Kidney (tissue), 14 donors: ENCODE data around the gene PINK1. TPM values are rescaled to one million over a fixed set of nuclear protein-coding genes. Genes with fewer than 3 reads are reported as not detected.

Experiments used
- DNase-seq, 5 donors: peaks; one replicate each; pipeline ENCODE4 v3.0.0-alpha.2; 2013 to 2020
- FAIRE-seq: peaks from 2 replicates; lab custom pipeline; 2012; peaks lifted over from hg19 to GRCh38; lab: Jason Lieb, UNC
- H3K27ac ChIP-seq, 2 donors: one replicate each; pipeline ENCODE4 v1.7.0; 2013; ENCODE audit warnings: low read depth in 2 of 2, low read length in 2 of 2, inconsistent platforms in 1 of 2
- H3K27me3 ChIP-seq: one replicate; pipeline ENCODE4 v1.7.1; 2013; ENCODE audit warnings: low read length, inconsistent platforms; ENCODE audit not compliant: control insufficient read depth, insufficient read depth
- H3K36me3 ChIP-seq, 3 donors: one replicate each; pipeline versions ENCODE4 v1.7.0 to v1.7.1; 2013; ENCODE audit warnings: low read length in 3 of 3, control low read depth in 1 of 3, inconsistent platforms in 1 of 3; ENCODE audit not compliant: insufficient read depth in 3 of 3, control insufficient read depth in 2 of 3
- H3K4me1 ChIP-seq, 3 donors: one replicate each; pipeline versions ENCODE4 v1.7.0 to v1.7.1; 2013; ENCODE audit warnings: low read length in 3 of 3, inconsistent platforms in 1 of 3, low read depth in 1 of 3; ENCODE audit not compliant: control insufficient read depth in 2 of 3, insufficient read depth in 2 of 3
- H3K4me3 ChIP-seq, 3 donors: one replicate each; pipeline versions ENCODE4 v1.7.0 to v1.8.1; 2013; ENCODE audit warnings: low read length in 3 of 3, control low read depth in 1 of 3, inconsistent platforms in 1 of 3
- H3K9ac ChIP-seq, 3 donors: one replicate each; pipeline versions ENCODE4 v1.7.0 to v1.7.1; 2013; ENCODE audit warnings: low read length in 3 of 3, control low read depth in 1 of 3, inconsistent platforms in 1 of 3
- H3K9me3 ChIP-seq, 3 donors: one replicate each; pipeline versions ENCODE4 v1.7.0 to v1.7.1; 2013; ENCODE audit warnings: low read length in 3 of 3, control low read depth in 1 of 3, inconsistent platforms in 1 of 3; ENCODE audit not compliant: control insufficient read depth in 2 of 3, insufficient read depth in 1 of 3
- CTCF ChIP-seq: IDR thresholded peaks from 3 replicates; pipeline ENCODE4 v1.5.1; 2012; ENCODE audit warnings: mild to moderate bottlenecking, moderate library complexity, borderline replicate concordance; ENCODE audit not compliant: insufficient read depth; ENCODE audit errors: extremely low read depth
- intact Hi-C: fragments of 100-400 bp; cut with DNase I; formaldehyde crosslinking; loops from one replicate; pipeline ENCODE4 v1.11.1; 2022
- polyA plus RNA-seq: library from polyadenylated mRNA; stranded (reverse); fragments of 350-450 nt; fragmentation: Illumina TruSeq; extraction: RNeasy Lipid Tissue Mini Kit (QIAGEN cat#74804); gene quantifications from one replicate; pipeline ENCODE4 v1.2.3, GENCODE V29; 2014; ENCODE audit warnings: low read depth, low replicate concordance; ENCODE audit not compliant: insufficient read depth
- total RNA-seq: library from RNA; stranded (reverse); fragmentation: NEBNext Ultra II Directional; extraction: Animal tissue kit (Norgen Biotek cat#: 25700); gene quantifications from one replicate; pipeline ENCODE4 v1.2.1, GENCODE V29; 2021
- donor health status: control.
- donor health status: control.
- donor health status: control.
- donor health status: control.
- donor health status: control.
- donor health status: DM: yes; HTN: yes; CAD: no.
- donor health status: Normal renal cell carcinoma (clear cell type).

The PINK1 gene
- total and polyA plus RNA-seq, 2 donors from 2014 or later, result 72.7 to 156 TPM

GRCh38 chr1:20641975-20642374 lies 8.7 kb downstream of the PINK1 start:
- Histone ChIP-seq H3K4me1 (no peaks in the 10 kb centered on the region), H3K27me3 (no peaks in the 10 kb centered on the region), H3K9ac (no peak overlapping the region), H3K36me3 (peaks cover 8 to 60% (median 47%) of the 10 kb centered on the region in 3 donors), H3K4me3 (no peak overlapping the region), H3K27ac (no peak overlapping the region), H3K9me3 (no peaks in the 10 kb centered on the region)
- intact Hi-C loops, result no loop called here
- no peak for TF ChIP-seq CTCF
- FAIRE-seq (no peak), DNase-seq (no peak)

- H3K27ac ChIP-seq, result no peak overlapping the region
- DNase-seq, result no peak
- H3K36me3 ChIP-seq, result peaks cover 8 to 49% (median 41%) of the 10 kb centered on the region in 3 donors
- intact Hi-C loops, result no loop called here
- no peak overlapping the region for H3K4me3 ChIP-seq
- H3K27me3 ChIP-seq, result no peaks in the 10 kb centered on the region
- FAIRE-seq, result no peak
- H3K9ac ChIP-seq, result no peak overlapping the region
- no peak for TF ChIP-seq CTCF
- no peaks in the 10 kb centered on the region for H3K9me3 ChIP-seq
- H3K4me1 ChIP-seq, result no peaks in the 10 kb centered on the region
Measured at GRCh38 chr1:20643080-20643479, 9.8 kb downstream of the PINK1 start.

- no peak for FAIRE-seq
Measured at GRCh38 chr1:20644416-20644815, 11.2 kb downstream of the PINK1 start.

More at GRCh38 chr1:20644416-20644815, 11.2 kb downstream of the PINK1 start:
- Histone ChIP-seq H3K27me3 (no peaks in the 10 kb centered on the region), H3K4me1 (no peaks in the 10 kb centered on the region), H3K27ac (no peak overlapping the region), H3K36me3 (peaks cover 7 to 50% (median 49%) of the 10 kb centered on the region in 3 donors), H3K4me3 (no peak overlapping the region), H3K9ac (no peak overlapping the region), H3K9me3 (no peaks in the 10 kb centered on the region)
- no peak for DNase-seq
- intact Hi-C loops, result no loop called here
- TF ChIP-seq CTCF, result no peak
